GM18517 (cell line): ENCODE data around the gene SMOC1.

Experiments used
- ATAC-seq: cut with Tn5 transposase; IDR thresholded peaks from one replicate; pipeline ENCODE4 v1.9.1; 2021; ENCODE audit warnings: mild to moderate bottlenecking, moderate library complexity; ENCODE audit not compliant: unreplicated experiment

The SMOC1 gene

DNA sequence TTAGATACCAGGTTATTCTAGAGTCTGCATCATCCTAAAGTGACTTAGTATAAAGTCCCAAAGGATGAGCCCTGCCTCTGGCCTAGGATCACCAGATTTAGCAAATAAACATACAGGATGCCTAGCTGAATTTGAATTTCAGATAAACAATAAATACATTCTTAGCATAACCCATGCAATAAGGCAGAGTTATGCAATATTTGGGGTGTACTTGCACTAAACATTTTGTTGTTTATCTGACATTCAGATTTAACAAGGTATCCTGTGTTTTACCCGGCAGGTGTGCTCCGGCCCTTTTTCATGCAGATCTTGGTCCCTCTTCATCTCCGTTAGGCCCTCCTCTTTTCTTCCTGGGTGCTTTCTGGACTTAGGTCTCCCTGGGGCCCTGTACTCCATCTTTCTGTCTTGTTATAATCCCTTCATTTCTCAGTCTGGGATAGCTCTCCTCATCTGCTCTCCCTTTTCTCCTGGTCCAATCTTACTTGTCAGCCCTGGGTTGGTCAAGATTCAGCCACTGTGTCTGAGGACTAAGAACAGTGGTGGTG lies 18.1 kb upstream of the SMOC1 start:
- ATAC-seq, result no peak

DNA sequence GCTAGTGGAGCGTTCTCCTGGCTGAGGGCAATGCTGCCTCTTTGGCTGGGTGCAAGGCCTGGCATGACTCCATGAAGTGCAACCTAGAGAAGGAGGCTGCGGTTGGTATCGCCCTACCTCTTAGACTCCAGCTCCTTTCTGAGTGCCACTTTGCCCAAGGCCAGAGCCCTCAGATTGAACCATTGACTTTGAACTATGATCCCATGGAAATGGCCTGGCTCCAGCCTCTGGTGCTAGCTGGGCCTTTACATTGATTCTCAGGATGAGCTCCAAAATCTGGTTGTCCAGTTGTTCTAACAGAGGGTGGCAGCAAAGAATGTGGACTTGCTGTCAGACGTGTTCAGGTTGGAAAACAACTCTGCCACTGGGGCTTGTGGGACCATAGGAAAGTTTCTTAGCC lies 16.1 kb upstream of the SMOC1 start:
- no peak for ATAC-seq

DNA sequence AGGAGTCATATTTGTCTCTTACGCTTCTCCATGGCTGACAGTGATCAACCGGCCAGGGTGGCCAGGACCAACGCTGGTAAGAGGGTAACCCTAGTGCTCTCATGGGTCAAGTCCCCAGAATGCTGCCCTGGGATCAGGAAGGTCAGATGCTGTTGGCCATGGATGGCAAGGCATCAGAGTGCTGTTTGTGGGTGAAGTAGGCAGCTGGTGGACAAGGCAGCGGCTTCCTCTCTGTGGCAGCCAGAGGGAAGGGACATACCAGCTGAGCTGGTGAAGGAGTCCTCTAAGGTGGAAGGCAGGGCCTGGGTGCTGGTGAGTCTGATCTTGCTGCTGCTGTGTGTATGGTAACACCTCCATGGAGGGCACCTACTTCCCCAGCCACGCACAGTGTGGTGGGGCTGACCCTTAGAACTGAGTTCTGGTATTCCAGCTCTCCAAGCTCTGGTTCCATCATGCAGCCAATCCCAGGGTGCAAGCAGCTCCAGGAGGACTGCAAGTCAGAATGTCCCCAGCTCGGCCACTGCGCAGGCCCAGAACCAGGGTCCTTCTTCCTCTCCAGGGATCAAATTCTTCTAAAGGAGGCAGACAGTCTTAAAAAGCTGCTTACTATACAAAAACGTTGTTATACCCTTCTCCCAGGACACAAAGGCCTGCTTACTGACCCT lies 13.4 kb upstream of the SMOC1 start:
- no peak for ATAC-seq

DNA sequence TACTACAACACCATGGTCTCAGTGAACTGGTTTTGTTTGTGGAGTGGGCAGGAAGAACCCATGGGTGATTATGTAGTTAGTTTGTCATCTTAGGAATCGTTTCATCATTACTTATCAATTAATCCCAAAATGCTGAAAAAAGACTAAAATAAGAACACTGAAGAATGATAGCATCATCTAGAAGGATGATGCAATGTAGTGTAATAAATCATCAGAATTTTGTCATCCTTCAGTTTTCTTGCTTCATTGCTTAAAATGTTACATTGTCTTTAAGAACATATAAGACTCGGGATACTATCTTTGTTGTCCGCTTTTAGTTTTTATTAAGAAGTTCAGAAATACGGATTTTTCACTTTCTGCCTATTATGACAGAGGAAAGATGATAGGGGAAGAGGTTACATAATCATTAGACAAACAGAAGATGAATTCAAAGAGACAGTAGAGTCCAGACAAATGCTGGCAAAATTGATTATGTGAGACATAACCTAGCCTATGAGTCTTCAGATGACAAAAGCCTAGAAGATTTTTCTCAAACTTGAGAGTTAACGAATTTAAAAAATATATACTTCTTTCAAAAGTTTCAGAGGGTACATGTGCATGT lies 10.8 kb upstream of the SMOC1 start:
- ATAC-seq, result no peak

DNA sequence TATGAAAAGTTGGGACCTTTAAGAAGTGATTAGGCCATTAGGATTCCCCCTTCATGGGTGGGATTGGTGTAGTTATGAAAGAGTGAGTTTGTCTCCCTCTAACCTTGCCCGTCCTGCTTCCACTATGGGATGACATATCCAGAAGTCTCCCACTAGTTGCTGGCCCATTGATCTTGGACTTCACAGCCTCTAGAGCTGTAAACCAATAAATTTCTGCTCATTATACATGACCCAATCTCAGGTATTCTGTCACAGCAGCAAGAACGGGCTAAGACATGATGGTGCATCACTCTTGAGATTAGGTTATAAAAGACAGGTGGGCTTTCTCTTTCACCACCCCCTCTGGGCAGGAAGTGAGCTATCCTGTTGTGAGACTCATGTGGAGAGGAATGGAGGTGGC lies 8.6 kb upstream of the SMOC1 start:
- ATAC-seq, result no peak

DNA sequence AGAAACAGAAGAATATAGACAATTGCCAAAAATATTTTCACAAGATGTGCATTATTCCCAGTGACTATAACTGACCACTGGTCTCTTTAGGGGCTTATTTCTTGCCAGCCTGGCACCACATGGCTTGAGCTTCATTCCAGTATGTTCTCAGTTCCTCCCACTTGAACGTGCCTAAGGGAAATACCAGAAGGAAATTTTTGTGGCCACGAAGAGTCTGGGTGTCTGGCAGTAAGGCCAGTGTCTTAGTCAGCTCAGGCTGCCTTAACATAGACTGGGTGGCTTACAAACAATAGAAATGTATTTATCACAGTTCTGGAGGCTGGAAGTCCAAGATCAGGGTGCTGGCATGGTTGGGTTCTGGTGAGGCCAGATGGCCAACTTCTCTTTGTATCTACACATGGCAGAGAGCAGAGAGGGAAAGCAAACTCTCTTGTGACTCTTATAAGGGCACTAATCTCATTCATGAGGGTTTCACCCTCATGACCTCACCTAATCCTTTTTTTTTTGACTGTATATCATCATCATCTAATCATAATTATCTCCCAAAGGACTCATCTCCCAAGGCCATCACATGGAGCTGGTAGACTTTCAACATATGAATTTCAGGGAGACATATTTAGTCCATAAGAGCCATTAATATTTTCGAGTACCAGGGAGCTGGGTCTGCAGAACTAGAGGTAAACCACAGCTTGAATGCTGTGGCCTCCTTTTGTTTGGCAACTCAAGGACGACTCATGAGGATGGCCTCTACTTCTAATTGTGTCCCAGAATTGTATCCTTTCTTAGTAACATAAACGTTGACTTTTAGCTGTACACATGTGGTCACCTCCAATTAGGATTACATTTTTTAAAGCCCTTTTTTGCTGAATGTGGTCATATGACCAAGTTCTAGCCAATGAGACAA lies 5.1 kb upstream of the SMOC1 start:
- ATAC-seq, result no peak

DNA sequence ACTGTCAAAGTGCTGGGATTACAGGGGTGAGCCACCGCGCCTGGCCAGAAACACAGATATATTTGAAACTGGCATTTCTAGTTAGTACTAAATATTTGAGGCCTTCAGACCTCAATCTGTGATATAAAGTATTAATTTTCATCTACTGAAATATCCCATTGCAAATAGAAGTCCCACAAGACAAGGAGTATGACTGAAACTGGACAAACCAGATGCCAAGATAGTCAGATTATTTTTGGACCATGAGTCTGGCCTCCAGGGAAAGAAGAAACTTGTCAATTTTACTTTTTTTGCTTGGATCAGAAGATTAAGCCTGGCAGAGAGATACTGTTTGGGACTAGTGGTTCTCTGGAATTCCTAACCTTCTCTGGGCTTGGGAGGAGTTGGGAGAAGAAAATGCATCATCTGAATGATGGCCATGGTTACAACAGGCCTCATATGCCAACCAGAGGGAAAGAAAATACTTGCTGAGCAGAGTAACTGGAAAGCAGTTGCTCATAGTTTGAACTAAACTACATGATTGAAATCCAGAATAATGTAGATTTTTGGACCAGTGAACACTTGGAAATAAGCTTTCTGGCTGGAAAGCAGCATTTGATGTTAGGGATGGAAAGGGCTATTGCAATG lies 2.9 kb upstream of the SMOC1 start:
- no peak for ATAC-seq

DNA sequence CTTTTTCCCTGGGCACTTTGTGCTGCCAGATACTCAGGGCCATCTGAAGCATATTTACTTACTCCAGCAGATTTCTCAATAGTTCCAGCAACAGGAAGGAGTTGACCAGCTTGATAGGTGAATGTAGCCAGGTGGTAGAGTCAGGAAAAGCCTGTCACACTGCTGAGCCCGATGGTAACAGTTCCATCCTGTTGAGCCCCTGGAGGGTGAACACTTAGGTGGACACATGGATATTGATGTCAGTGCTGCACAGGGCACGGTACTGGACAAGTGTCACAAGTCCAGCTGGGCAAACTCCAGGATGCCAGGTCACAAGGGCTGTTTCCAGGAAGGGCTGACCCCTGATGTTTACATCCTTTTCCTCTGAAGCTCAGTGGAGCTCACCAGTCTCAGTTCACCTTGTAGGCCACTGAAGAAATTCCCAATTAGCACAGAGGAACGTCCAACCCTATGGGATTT lies 2.3 kb upstream of the SMOC1 start:
- no peak for ATAC-seq

DNA sequence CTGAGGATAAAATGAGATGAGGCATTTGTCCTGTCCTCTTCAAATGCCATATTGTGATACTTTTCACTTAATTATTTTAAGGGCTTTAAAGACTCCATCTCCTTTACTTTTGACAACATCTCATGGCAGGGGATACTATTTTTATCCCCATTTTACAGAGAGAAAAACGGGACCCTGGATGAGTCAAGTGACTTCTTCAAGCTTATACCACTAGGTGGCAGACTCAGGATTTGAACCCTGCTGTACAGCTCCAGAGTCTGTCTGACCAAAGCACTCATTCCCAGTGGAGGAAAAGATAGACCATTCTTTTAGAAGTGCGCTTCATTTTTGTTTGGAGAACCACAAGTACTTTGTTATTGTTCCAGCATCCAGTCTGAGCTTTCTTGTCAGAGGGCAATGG lies 1.7 kb upstream of the SMOC1 start:
- no peak for ATAC-seq

DNA sequence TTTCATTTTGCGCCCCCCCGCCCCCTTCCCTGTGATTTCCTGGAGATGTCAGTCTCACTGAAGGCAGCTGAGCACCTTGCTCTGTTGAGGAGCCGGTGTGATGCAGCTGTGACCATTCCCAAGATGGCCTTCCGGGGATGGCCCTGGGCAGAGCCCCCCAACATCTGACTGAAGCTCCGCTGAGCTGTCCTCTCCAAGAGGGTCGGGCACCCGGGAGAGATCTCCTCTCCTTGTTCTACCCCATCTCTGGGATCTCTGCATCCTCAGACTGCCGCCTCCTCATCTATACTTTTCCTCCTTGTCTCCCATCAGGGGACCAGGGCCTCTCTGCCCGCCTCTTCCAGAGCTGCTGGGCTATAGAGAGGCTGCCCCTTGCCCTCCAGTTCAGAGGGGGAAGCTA lies 965 bp upstream of the SMOC1 start:
- ATAC-seq, result no peak

DNA sequence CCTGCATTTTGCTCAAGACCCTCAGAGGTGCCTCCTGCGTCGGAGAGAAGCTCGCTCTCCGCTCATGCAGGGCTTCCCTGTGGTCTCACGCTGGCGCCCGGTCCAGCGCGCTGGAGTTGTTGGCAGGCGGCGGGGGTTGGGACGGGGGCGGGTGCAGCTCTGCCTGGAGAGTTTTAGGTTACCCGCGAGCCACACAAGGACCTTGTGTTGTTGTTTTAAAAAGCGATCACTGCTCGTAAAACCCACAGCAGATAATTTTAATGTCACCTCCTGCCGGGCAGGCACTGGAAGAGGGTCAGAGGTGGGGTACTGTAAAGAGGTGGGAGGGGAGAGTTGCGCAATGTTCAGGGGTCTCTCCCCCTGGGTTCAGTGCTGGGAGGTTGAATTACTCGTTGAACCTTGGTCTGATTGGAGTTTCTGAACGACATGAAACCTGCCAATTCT lies 850 bp downstream of the SMOC1 start:
- ATAC-seq, result no peak

DNA sequence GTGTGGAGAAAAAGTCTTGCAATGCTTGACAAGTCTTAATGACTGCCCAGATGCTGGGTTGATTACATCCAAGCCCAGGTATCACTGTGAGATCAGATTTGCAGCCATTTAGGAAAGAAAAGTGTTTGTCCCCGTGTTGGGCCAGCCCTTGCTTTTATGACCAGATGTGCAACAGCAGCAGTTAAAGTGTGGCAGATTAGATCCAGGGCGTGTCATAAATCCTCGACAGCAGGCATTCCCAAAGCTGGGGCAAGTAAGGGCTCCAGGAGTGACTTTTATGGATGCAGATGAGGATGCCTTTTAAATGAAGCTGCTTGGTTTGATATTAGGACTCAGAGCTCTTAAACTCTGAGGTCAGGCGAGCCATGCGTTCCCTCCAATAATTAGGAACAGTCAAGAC lies 1.7 kb downstream of the SMOC1 start:
- ATAC-seq, result no peak

DNA sequence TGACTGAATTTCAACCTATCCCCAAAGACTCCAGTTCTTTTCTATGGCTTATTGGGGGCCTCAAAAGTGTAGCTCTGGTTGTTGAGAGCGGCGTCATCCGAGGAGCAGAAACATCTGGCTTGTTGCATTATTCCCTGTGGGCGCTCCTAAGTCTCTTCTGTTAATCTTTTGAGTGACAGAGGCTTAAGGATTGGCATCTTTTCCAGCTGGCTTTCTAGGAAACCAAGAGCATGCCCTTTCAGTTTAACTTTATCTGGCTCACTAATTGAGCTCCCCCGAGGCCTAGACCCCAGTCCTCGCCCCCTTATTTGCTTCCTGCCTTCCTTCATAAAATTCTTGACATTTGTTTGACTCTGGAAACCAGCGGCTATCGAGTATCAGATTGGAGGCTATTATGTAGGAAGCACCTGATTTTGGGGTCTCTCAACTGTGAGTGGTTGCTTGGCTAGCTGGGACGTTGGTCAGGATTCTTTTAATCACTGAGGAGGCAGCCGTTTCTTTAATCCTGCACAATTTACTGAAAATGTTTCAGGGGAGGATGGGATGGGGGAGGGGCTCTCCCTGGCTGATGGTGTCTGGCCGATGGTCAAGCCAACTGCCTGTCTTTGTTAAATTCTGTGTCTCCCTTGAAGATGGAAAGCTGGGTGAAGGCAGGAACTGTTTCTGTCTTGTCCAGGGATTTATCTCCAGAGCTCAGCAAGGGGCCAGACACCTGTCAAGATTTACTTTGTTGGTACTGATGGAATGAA lies 3.1 kb downstream of the SMOC1 start:
- no peak for ATAC-seq

DNA sequence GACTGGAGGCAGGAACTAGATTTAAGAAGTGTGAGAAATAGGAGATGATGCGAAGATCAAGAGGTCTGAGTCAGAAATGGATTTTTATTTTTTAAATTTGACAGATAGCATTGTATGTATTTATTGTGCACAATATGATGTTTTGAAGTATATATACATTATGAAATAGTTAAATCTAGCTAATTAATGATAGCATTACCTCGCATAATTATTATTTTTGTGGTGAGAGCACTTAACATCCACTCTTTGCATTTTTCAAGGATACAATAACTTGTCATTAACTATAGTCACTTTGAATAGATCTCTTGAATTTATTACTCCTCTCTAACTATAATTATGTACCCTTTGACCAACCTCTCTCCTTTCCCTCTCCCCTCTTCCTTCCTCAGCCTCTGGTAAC lies 3.7 kb downstream of the SMOC1 start:
- no peak for ATAC-seq

DNA sequence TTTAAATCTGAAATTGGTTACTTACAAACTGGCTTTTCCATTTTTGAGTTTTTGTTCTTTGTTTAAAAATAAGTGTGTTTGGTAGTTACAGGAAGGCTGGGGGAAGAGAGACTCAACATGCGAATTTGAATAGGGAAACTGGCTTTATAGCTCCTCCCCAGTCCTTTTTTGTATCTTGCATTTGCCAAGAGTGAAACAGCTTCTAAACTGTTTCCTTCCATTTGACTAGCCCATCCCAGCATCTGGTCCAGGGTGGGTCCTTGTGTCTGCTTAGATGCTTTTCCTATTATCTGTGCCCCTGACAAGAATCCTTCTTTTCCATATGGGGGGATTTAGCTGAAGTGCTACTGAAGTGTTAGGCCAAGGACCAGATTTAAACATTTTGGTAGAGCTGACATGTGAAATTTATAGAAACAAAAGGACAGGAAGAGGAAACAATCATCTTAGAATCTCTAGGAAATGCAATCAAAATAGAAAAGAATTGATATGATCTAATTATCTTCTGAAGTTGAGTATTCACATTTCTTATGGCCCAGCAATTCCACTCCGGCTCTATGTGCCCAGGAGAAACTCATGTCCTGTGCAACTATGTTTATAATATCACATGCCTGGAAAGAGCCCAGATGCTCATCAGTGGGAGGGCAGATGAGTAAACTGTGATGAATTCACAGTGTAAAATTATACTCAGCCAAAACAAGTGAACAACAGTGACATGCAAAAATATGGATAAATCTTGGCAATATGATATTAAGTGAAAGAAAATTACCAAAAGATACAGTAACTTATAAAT lies 7.4 kb downstream of the SMOC1 start:
- ATAC-seq, result no peak

DNA sequence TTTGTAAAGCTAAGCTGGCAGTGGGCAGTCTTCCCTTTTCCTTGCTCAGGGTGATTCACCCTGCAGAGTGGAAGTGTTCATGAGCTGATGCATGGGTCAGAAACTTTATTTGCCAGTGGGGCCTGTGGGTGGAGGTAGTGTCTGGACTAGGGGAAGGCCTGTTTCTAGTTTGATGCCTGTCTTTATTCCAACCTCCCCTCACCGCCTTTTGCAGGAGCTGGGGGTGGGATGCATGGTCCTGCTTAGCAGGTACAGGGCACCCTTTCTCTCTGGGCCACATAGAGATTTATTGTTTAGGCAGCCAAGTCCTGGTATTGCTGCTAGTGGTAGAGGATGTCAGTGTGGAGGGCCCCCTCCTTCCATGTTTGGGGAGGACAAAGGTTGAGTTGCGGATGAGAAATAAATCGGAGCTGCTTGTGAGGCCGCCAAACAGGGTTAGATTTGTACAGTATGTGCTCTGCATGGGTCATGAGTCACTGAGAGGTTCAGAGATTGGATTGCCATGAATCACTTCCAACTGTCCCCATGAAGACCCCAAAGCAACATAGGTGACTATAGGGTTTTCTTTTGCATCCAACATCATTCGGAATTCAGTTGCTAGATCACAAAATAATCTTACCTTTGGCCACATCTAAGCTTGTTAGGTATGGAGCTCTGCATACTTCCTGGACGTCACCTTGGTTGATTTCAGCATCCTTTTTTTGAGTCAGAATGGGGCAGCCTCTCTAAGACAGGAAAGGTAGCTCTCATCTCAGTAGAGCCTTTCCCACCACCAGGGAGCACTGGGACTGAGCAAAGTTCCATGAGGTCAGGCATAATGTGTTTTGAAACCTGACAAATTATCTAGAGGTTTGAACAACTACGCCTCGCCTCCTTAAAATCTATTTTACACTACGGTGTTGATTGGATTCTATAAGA lies 8.8 kb downstream of the SMOC1 start:
- no peak for ATAC-seq

DNA sequence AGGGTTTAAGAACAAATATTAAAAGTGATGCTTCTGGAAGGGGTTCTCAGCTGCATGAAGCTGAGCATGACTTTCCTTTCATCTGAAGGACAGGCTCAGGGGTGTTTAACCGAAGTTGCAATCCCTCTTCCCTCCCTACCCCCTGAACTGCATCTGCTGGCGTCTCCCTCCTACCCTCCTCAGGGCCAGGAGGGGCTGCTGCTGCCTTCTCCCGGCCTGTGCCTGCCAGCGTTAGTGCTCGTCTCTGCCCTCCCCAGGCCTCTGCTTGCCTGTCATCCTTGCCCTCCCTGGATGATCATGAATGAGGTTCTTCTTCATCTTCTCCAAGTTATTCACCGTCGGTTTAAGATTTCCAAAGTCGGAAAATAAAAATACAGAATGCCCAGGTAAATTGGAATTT lies 12.2 kb downstream of the SMOC1 start:
- ATAC-seq, result no peak

DNA sequence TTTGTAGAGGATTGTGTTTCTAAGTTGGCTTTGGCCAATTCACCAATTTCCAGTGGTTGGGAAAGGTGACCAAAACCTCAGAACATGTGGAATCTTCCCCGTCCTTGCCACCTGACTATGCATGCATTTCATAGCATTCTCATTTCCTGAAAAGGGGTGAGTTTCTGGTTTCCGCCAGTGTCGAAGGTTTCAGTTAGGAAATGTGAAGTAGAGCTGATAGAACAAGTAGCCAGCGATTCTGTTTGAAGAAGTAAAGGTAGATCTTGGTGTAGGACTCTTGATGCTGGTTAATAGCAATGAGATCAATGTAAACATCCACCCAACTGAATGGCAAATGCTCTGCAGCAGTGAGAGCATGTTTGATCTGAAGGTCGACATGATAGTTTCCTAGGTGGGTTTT lies 15.9 kb downstream of the SMOC1 start:
- ATAC-seq, result no peak

DNA sequence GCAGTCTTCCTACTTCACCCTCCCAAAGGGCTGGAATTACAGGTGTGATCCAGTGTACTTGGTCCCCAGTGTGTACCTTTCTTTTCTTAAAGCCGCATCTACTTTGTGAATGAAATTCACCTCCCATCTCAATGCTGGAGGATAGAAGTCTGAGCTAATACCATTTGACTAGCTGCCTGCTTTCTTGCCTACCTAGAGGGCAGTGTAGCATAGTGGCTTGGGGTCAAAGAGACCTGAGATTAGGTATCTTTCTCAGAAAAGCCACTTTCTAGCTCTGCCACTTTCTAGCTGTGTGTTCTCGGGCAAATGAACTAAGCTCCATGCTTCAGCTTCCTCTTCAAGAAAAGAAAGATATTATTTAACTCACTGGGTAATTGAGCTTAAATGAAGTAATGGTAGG lies 16.9 kb downstream of the SMOC1 start:
- no peak for ATAC-seq
